ENCODE data around the gene DNAH12. TPM values are rescaled to one million over a fixed set of nuclear protein-coding genes. Genes with fewer than 3 reads are reported as not detected.

Gene DNAH12
- total RNA-seq, 1 experiment from 2014 or later = not detected

- Histone ChIP-seq H3K9me3 (ENCODE audit: control insufficient read depth in 1 of 2, insufficient read depth in 1 of 2, low read depth in 1 of 2, low read length in 2 of 2) (no peaks in the 10 kb centered on the region), H3K79me2 (ENCODE audit: insufficient read depth, low read length) (no peaks in the 10 kb centered on the region), H3K4me2 (ENCODE audit: low read length) (no peak overlapping the region), H3K9me2 (ENCODE audit: insufficient read depth) (no peaks in the 10 kb centered on the region), H4K20me1 (ENCODE audit: insufficient read depth) (no peaks in the 10 kb centered on the region), H3K4me3 (replicated peaks in 1 of 2; ENCODE audit: low read depth in 1 of 2, low read length in 2 of 2) (no peak overlapping the region), H3K4me1 (ENCODE audit: control insufficient read depth in 1 of 2, insufficient read depth in 2 of 2, low read length in 2 of 2) (no peaks in the 10 kb centered on the region), H2AFZ (ENCODE audit: low read depth, low read length, poor library complexity, severe bottlenecking) (no peak overlapping the region), H3K36me3 (ENCODE audit: control insufficient read depth in 1 of 2, insufficient read depth in 2 of 2, low read length in 2 of 2) (no peaks in the 10 kb centered on the region), H3K9ac (ENCODE audit: low read length) (no peak overlapping the region), H3K27me3 (ENCODE audit: insufficient read depth, low read length) (no peaks in the 10 kb centered on the region), H3K27ac (ENCODE audit: low read depth, low read length) (no peak overlapping the region)
- no TSS peak for BruUV-seq (replicated peaks)
- ChIA-PET RAD21 (ENCODE audit: low non-redundant PET in 1 of 2, low total read pairs in 2 of 2, uncharacterized antibody in 2 of 2, unreplicated experiment in 2 of 2) (no interaction called here), POLR2A (interaction anchor here (0.7 kb wide), 1 partner anchor 15 kb away, joined by 4 read pairs; no protein-coding TSS in a partner anchor), CTCF (no interaction called here)
- TF ChIP-seq CBX3 (IDR thresholded peaks at IDR 0.05; ENCODE audit: low read depth) (no peak), REST (IDR thresholded peaks at IDR 0.05; ENCODE audit: low read depth) (no peak), YY1 (IDR thresholded peaks at IDR 0.05; ENCODE audit: extremely low read depth, insufficient replicate concordance, low read depth, low read length) (no peak), FOSL1 (IDR thresholded peaks at IDR 0.05; ENCODE audit: low read depth) (no peak), ZNF274 (IDR thresholded peaks at IDR 0.05; ENCODE audit: low read depth, low read length) (no peak), TCF7L2 (IDR thresholded peaks at IDR 0.05; ENCODE audit: borderline replicate concordance, extremely low read depth, insufficient read depth, insufficient read length) (no peak)
- TF ChIP-seq, protein P1, sequence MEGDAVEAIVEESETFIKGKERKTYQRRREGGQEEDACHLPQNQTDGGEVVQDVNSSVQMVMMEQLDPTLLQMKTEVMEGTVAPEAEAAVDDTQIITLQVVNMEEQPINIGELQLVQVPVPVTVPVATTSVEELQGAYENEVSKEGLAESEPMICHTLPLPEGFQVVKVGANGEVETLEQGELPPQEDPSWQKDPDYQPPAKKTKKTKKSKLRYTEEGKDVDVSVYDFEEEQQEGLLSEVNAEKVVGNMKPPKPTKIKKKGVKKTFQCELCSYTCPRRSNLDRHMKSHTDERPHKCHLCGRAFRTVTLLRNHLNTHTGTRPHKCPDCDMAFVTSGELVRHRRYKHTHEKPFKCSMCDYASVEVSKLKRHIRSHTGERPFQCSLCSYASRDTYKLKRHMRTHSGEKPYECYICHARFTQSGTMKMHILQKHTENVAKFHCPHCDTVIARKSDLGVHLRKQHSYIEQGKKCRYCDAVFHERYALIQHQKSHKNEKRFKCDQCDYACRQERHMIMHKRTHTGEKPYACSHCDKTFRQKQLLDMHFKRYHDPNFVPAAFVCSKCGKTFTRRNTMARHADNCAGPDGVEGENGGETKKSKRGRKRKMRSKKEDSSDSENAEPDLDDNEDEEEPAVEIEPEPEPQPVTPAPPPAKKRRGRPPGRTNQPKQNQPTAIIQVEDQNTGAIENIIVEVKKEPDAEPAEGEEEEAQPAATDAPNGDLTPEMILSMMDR (IDR thresholded peaks at IDR 0.05 in 2 of 3, conservative IDR thresholded peaks at IDR 0.05 in 1 of 3; ENCODE audit: borderline replicate concordance in 1 of 3, insufficient read depth in 1 of 3, low read depth in 2 of 3, low read length in 2 of 3) = no peak
- intact Hi-C loops (cut with micrococcal nuclease) = no loop called here
- ATAC-seq (no peak), DNase-seq (ENCODE audit: low read depth, low spot score) (no peak)
Measured at GRCh38 chr3:57288403-57288802, 255.7 kb downstream of the DNAH12 start.

Measured in HCT116 (cell line).